GM12801 (cell line): ENCODE measurements around the gene CNTN4.

Experiments
- CTCF ChIP-seq: IDR thresholded peaks from one replicate; pipeline ENCODE4 v1.5.1; 2011; ENCODE audit warnings: control low read depth; ENCODE audit not compliant: insufficient read length; ENCODE audit errors: extremely low read depth

CNTN4 gene

GRCh38 chr3:2790266-2790815 lies 691.7 kb downstream of the CNTN4 start:
- TF ChIP-seq CTCF, result no peak

DNA sequence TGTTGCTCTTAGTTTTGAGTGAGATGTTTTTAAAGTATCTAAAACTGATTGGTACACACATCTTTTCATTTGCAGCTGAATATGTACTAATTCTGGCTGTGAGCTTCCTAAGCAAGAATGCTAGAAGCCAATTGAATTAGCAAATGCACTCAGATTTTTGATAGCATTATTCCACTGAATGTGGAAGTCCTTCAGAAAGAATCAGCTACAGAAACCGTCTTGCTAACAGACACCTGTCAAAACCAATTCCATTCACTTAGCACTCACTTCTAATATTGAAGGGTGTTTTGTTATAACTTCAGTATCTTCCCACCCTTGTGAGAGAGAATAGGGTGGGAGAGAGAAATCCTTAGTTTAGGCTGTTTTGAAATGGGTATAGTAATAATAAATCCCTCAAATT lies 693.8 kb downstream of the CNTN4 start:
- TF ChIP-seq CTCF, result no peak

DNA sequence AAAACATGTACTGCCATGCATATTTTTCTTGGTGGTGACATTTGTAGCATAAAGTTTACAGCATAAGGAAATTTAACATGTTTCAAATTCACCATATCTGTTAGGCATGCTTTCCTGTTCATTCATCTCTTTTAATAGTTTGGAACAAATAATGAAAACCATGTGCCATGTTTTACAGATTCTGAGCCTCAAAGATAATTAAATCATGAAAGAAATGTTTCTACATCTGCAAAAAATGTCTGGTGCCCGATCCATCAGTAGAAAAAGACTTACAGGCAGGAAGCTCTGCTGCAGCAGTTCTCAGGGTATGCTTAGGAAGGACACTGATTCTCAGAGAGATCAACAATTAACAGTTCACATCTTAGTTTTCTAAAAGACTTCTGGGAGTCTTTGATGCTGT lies 695.3 kb downstream of the CNTN4 start:
- no peak for TF ChIP-seq CTCF

DNA sequence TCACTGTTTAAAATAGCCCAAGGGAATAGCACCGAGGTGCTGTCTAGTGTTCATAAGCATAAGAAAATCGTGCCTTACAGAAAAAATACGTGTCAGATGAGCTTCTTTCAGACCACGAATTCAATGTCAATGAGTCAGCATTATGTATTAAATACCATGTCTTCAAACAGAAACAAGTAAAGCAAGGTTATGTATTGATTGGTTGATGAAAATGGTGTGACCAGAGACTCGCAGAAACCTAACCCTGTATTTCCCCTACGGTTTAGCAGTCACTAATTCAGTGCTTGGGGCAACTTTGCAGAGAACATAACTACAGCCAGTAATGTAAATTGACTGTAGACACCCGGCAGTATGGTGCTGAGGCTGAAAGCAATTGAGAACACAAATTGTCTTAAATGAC lies 703.8 kb downstream of the CNTN4 start:
- no peak for TF ChIP-seq CTCF

DNA sequence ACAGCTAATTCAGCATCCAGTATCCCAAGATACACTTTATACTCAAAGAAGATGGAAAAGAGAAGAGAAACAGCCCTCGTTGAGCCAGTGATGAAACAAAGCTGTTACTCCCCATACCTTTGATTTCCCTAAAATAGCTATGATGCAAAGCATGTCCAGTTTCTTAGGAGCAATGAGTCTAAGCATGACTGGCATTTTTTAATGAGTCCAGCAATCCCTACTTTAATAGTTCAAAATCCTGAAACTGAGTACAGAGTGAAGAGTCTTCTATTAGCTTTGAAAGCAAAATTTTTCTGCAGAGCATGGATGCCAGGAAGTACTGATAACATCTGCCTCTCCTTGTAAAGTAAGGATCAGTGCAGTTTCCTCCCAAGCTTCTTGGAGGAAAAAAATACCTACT lies 708.8 kb downstream of the CNTN4 start:
- no peak for TF ChIP-seq CTCF

GRCh38 chr3:2810723-2811122 lies 712.1 kb downstream of the CNTN4 start:
- no peak for TF ChIP-seq CTCF

DNA sequence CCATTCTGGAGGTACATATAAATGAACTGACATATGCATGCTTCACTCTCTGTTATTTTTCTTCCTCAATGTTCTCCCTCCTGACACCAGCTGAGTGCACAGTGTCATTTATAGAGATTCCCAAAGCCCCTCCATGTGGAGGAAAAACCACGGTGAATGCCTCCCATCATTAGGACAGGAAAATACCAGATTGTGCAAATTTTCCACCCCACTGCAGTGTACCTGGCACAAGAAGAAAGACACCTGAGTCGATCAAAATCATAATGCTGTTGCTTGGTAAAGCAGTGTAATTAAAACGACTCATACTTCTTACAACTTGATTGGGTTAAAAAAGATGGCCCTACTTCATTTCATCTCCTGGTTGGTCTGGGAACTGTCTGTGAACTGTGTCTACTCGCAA lies 720.9 kb downstream of the CNTN4 start:
- no peak for TF ChIP-seq CTCF

DNA sequence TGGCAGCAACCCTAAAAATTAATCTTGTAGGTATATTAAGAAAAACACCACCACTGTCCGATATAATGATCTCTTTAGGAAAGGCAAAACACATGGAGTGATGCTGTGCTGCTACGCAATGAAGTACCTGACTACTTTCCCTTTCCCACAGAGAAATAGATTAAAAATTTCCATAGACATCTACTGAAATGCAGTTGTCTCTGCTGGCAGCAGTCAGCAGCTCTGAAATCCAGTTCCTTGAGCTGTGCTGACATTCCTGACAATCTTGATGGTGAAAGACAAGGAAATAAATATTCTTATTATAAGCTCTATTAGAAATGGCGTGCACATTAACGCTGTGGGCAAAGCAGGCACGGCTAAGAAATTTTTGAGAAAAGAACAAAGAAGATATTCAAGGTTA lies 723.9 kb downstream of the CNTN4 start:
- no peak for TF ChIP-seq CTCF
